NCI-H345 treated with DMSO at 0.1 percent for 48 hours (cell line): Measurements from ENCODE around the gene EFEMP2.
"Not testable (repeated sequence)": the region's sequence is repeated elsewhere in the genome, so short reads cannot be mapped to it uniquely, and the experiment has no call there.

ENCODE experiments used
- DNase-seq: peaks from one replicate; lab custom pipeline; 2025; ENCODE audit not compliant: unreplicated experiment; lab: John Stamatoyannopoulos, UW

Gene EFEMP2

DNA sequence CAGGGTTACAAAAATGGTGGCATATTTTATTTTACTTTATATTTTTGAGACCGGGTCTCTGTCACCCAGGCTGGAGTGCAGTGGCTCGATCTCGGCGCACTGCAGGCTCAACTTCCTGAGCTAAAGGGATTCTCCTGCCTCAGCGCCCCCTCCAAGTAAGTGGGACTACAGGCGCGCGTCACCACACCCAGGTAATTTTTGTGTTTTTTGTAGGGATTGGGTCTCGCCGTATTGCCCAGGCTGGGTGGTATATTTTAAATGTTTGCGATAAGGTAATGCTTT, 28.2 kb upstream of the EFEMP2 start:
- DNase-seq = no peak

DNA sequence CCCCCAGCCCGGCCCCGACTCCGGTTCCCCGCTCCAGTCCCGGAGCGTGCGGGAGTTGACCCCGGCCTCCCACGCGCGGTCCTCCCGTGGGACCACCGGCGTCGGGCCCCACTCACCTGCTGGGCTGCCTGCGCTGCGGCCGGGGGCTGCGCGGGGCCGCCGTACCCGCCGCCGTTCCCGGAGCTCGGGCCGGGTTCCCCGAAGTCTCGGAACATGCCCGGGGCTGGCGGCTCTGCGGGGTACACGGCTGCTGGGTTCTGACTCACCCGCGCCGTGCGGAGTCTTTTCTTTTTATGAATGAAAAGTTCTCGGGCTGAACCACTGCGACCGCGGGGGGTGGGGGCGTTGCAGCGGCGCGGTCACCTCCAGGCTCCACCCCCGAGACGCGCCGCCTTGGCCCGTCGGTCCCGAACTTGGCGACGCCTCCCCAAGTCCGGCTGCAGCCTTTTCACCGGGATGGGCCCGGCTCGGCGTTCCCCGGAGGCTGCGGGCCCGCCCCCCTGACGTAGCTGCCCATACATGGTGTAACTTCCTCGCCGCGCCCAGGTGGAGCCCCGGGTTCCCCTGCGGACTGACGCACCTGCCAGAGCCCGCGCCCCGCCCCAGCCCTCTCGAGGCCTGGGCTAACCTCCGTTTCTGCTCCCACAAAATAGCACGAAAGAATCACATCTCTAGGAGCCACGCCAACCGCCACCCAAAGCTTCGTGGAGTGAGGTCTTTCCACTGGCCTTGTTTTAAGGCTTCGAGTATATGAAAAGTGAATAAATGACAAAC, 27.7 kb upstream of the EFEMP2 start, which contains the start of gene FOSL1:
FOSL1 (minus strand) TSS at position 264 of the 774 bp plus-strand sequence; CDS start at position 215, 49 bp downstream.
- DNase-seq = peak; percentile 30

DNA sequence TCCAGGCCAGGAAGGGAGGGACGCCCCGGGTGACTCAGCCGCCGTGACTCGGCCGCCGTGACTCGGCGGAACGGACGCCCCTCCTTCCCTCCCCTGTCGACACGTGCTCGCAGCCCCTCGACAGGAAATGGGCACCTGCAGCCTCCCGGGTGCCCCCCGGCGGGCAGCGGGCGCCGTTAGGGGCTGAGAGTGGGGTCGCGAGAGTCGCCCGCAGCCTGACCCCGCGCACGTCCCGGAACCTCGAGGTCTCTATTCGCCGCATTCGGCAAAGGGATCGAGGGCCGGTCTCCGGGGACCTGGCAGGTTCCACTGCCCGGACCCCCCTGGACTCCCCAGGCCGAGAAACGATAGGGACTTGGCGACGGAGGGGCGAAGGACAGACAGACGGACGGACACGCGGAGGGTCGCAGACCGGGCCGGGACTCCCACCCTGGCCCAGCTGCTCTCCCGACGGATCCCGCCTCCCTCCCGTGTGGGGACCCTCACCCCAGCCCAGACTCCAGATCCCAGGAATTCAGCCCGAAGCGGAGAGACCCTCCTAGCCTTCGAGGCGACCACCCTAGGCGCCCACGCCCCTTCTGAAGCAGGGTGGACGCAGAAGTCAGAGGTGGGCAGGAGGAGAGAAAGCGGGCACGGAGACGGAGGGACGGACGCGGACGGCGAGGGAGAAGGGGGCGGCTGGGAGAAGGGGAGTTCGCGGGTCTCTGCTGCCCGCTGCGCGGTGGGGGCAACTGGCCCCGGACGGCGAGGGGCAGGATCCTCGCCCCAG, 26.9 kb upstream of the EFEMP2 start:
- no peak for DNase-seq

DNA sequence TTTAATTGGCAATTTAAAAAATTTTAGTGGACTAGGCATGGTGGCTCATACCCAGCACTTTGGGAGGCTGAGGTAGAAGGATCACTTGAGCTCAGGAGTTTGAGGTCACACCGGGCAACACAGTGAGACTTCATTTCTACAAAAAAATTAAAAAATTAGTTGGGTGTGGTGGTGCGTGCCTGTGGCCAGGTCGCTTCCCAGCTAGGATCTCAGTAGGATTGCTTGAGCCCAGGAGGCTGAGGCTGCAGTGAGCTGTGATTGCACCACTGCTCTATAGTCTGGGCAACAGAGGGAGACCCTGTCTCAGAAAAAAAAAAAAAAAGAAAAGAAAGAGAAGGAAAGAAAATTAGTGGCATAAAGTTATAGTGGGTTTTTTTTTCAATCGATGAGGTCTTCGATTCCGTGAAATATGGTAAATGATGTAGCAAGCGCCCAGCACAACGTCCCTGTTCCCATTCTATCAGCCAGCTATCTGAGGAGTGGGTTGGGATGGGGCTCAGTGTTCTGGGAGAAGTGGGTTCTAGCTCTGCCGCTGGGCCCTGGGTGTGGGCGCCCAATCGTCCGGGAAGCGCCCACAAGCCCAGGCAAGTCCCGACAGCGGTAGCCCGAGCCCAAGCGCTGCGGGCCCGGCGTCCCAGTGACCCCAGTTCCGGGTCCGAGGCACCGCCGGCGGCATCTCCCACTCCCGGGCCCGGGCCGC, 26.2 kb upstream of the EFEMP2 start:
- DNase-seq = no peak

DNA sequence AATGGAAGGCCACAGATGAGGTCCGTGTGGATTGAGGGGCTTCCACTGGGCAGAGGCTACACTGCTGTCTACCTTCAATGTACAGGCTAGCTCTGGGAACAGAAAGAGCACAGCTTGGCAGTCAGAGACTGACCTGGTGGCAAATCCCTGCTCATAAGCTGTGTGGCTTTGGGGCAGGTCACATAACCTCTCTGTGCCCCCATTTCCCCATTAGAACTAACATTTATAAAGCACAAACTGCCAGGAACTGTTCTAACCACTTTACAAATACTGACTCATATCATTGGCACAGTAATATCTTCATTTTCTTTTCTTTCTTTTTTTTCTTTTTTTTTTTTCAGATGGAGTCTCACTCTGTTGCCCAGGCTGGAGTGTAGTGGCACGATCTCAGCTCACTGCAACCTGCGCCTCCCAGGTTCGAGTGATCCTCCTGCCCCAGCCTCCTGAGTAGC, 24.4 kb upstream of the EFEMP2 start:
- no peak for DNase-seq

DNA sequence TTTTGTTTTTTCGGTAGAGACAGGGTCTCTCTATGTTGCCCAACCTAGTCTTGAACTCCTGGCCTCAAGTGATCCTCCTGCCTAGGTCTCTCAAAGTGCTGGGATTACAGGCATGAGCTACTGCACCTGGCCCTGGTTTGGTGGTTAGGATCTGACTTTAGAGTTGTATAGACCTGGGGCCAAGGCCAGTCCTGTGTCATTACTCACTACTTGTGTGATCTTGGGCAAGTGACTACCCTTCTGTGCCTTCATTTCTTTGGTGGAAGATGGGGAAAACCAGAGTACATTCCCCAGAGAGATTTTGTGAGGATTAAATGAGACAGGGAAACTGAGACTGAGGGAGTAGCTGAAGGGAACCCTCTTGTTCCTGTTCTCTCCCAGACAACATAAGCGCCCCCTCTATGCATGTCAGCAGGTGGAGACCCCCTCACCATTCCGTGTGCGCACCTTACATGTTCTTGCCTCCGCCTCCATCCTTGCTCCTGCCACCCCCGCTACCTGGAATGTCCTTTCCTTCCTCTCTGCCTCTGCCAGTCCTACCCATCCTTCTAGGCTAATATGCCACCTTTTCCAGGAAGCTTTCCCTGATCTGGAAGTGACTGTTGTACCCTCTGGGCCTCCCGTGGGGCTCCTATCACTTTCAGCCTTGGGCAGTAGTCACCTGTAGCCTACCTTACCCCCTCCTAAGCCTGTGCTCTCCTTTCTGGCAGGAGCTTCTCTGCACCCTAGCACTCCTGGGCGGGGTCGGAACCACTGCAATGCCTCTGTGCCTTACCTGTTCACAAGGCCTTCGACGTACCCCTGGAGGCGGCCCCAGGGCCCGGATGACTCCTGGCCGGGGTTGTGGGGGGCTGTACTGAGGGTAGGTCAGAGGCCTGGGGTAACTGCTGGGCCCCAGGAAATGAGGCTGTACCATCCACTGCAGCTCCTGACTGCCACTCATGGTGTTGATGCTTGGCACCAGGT, 23.7 kb upstream of the EFEMP2 start:
- no peak for DNase-seq

DNA sequence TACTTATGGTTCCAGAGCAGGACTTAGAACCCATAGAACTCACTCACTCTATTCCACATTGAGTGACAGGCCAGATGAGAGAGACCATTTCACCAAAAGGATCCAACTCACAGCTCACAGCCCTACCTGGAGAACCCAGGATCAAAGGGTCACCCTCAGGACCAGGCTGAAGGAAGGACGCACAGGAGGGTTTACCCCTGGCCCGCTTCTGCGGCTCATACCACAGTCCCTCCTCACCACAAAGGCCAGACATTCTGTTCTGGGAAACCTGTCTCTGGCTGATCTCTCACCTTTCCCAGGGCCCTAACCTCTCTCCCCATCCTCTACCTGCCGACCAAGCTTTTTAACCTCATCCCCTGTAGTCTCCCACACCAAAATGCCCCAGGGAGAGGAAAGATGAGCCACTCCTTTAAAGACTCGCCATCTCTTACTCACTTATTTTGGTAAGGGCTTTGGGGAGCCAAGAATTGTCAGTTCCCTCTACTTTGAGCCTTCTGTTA, 22.9 kb upstream of the EFEMP2 start:
- no peak for DNase-seq

DNA sequence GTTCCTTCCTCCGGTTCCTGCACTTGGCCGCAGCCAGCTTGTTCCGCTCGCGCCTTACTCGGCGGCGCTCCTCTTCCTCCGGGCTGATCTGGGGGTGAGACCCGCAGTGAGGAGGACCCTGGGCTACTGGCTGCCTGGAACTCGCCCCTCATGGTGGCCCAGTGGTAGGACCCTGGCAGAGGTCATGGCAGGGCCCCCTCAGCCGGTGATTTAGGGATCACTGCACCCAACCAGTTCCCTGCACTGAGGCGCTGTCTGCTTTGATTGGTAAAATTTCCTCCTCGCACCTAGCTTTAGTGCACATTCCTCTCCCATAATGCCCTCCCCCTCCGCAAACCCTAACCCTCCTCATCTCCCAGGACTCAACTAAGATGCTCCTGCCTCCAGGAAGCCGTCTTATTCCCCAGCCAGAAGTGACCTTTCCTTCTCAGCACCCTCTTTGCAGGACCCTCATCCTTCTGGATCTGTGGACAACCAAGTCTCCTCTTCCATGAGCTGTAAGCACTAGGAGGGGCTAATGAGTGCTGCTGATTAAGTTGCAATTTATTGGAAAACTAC, 21.5 kb upstream of the EFEMP2 start:
- no peak for DNase-seq

DNA sequence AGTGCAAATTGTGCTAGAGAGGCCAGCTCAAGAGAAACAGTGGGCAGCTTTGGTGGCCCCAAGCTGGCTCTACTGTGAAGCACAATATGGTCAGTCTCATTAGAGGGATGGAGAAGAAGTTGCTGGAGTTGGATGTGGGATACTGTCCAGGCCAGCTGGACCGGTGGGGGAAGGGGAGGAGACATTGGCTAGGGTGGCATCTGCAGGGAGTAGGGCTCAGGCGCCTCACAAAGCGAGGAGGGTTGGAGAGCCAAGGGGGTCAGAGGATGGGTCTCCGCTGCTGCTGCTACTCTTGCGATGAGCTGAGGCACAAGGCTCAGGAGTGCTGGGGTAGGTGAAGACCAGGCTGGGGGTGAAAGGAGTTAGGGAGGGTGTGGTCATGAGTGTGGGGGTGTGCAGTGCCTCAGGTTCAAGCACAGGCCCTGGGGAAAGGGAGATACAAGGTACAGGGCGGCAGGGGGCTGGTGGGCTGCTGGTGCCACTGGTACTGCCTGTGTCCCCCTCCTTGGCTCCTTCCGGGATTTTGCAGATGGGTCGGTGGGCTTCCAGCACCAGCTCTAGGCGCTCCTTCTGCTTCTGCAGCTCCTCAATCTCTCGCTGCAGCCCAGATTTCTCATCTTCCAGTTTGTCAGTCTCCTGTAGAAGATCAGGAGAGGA, 20.2 kb upstream of the EFEMP2 start:
- DNase-seq = no peak

DNA sequence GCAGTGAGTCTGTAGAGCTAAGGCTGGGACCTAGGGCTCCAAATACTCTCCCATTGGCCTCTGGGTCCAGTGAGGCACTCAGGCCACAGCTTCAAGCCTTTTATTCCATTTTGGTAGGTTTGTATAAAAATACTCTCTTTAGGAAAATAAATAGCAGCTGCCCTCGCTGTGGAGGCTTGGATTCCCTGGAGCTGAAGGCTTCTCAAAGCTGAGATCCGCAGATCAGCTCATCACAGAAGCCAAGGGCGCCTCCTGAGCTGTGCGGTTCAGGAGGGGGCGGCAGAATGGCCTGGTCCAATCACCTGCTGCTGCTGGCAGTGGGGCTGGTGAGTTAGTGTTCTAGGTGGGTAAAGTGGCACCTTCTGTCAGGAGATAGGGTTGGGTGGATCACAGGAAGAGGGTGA, 19.5 kb upstream of the EFEMP2 start:
- not testable (repeated sequence) for DNase-seq

DNA sequence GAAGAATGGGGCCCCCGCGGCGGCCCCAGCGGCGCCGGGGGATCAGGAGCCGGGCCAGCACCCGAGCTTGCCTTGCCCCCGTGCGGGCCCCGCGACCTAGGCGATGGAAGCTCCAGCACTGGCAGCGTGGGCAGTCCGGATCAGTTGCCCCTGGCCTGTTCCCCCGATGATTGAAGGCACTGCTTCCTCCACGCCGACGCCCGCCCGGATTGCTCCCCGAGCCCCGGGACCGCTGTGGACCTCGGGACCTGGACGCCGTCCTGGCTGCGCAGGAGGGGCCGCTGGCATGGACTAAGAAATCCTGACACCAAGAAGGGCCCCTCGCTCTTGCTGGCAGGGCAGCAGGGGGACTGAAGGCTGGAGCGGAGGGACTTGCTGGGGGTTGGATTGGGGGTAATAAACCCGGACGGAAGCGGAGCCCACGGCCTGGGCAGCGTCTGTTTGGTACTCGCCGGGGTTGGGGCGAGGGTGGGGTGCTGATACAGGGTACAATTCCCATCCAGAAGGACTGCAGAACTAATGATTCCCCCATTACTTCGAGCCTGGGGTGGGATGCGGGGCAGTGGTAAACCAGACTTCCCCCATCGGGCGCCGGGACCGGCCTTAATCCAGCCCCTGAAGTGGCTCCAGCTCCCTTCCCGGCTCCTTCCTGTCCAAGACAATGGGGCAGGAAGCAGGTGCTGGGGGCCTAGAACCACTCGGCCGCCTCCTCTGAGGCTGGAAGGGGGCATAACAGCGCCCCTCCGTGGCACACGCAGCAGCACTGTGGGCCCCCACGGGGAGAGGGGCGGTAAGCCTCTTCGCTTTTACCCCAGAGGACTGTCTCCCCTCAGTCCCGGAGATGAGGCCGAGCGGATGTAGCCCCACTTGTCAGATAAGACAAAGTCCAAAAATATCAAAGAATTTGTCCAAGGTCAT, 18.9 kb upstream of the EFEMP2 start:
- DNase-seq = no peak

DNA sequence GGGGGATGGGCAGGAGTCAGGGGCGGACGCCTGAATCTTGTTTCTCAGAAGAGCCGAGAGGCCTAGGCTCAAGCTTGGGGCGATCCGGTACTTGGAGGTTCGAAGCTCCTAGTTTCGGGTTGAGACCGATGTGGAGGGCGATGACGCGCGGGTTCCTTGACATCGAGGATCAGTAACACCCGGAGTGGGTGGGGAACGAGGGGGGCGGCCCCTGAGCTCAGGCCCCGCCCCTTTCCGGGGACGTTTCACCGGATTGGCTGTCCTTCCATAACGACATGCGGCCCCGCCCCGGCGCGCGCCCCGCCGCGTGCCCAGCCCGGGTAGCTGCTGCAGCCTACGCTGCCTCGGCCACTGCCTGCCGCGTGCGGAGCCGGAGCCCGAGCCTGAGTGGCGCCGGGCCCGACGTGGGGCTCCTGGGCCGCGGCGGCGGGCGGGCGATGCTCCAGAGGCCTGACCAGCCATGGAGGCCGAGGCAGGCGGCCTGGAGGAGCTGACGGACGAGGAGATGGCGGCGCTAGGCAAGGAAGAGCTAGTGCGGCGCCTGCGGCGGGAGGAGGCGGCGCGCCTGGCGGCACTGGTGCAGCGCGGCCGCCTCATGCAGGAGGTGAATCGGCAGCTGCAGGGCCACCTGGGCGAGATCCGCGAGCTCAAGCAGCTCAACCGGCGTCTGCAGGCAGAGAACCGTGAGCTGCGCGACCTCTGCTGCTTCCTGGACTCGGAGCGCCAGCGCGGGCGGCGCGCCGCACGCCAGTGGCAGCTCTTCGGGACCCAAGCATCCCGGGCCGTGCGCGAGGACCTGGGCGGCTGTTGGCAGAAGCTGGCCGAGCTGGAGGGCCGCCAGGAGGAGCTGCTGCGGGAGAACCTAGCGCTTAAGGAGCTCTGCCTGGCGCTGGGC, 18.0 kb upstream of the EFEMP2 start, which contains the start of gene CCDC85B:
CCDC85B (plus strand) TSS at position 350 of the 895 bp plus-strand sequence; CDS start at position 461, 111 bp downstream.
- DNase-seq = peak; percentile 85

DNA sequence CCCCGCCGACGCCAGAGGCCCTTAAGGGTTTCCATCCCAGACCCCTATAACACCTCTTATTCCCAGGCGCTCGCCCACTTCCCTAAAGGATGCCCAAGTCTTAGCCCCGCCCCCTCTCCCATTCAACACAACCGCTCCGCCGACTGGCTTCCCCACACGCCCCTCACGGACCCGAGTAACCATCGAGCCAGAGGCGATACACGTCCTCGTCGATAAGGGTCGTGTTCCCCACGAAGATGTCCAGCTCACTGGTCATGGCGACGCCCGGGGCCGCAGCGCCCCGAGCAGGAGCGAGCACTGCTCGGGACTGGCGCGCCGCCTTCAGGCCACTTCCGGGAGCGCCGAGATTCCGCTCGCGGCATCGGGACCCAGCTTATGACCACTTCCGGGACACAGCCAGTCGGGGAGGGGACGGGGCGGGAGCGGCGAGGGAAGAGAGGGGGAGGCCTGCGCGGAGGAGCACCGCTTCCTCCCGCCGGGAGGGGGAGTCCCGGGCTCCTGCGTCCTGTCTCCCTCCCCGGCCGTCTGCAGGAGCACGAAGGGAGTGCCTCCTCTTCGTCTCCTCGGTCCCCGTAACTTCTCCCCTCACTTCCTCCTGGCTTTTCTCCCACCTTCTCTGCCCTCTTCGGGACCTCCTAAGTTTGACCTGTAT, 15.7 kb upstream of the EFEMP2 start, which contains the start of gene FIBP:
FIBP (minus strand) TSS at position 309 of the 652 bp plus-strand sequence; CDS start at position 256, 53 bp downstream.
- peak; percentile 89 for DNase-seq

DNA sequence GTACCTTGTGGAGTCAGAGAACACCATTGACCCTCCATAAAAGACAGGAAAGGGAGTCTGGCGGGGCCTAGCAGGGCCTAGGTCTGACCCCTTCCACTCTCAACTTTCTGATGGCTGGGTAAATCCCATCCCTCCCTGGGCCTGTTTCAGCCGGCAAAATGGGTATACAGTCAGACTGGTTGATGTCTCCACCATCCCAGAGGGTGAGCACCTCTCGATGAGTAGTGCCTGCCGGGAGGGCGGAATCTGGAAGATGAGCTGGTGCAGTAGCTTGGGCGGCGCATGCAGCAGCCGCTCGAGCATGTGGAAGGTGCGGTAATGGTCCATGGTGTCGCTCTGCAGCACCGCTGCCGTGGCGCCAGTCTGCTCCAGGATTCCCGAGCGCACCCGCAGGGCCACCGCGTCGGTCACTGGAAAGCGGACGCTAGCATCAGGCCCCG, 15.1 kb upstream of the EFEMP2 start:
- no peak for DNase-seq

DNA sequence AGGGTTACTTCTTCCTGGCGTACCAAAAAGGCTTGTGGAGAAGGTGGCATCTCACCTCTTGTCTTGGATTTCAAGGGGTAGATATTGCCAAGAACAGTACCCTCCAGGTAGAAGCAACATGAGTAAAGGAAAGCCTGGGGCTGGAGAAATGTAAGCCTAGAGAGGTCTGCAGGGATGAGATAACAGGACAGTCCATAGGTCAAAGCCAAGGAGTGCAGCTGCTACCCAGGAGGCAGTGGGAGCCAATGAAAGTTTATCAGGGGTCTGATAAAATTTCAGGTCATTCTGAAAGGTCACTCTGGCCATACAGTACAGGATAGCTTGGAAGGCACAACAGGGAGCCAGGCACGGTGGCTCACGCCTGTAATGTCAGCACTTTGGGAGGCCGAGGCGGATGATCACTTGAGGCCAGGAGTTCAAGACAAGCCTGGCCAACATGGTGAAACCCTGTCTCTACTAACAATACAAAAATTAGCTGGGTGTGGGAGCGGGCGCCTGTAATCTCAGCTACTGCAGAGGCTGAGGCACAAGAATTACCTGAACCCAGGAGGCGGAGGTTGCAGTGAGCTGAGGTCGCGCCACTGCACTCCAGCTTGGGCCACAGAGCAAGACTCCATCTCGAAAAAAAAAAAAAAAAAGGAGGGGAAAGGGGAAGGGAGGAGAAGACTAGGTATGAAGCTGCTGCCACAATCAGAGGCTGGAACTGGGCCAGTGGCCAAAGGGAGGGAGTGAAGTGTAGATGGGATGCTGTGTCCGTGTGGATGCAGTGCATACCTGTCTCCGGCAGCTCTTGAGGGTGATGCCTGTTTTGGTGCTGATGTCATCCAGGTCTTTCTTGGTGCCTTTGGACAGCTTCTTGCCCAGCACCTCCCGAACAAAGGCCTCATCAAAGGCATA, 14.5 kb upstream of the EFEMP2 start:
- no peak for DNase-seq
